DND-41 (cell line): Measurements from ENCODE around the gene ITM2B.

Source experiments
- EZH2 ChIP-seq: IDR thresholded peaks from 3 replicates; pipeline ENCODE4 v1.6.1; 2012; ENCODE audit warnings: borderline replicate concordance, low read depth, mild to moderate bottlenecking, moderate library complexity, low read length, inconsistent platforms; ENCODE audit not compliant: severe bottlenecking
- TF ChIP-seq, protein P1 (sequence below): IDR thresholded peaks from 2 replicates; pipeline ENCODE4 v1.5.1; 2012; ENCODE audit warnings: borderline replicate concordance, low read length, moderate library complexity, mild to moderate bottlenecking; ENCODE audit not compliant: poor library complexity, severe bottlenecking; ENCODE audit errors: extremely low read depth

GRCh38 chr13:48264058-48264457 lies 31.1 kb downstream of the ITM2B start:
- no peak for TF ChIP-seq EZH2
- TF ChIP-seq, protein P1, sequence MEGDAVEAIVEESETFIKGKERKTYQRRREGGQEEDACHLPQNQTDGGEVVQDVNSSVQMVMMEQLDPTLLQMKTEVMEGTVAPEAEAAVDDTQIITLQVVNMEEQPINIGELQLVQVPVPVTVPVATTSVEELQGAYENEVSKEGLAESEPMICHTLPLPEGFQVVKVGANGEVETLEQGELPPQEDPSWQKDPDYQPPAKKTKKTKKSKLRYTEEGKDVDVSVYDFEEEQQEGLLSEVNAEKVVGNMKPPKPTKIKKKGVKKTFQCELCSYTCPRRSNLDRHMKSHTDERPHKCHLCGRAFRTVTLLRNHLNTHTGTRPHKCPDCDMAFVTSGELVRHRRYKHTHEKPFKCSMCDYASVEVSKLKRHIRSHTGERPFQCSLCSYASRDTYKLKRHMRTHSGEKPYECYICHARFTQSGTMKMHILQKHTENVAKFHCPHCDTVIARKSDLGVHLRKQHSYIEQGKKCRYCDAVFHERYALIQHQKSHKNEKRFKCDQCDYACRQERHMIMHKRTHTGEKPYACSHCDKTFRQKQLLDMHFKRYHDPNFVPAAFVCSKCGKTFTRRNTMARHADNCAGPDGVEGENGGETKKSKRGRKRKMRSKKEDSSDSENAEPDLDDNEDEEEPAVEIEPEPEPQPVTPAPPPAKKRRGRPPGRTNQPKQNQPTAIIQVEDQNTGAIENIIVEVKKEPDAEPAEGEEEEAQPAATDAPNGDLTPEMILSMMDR = no peak
